SK-N-SH (cell line): ENCODE results near the gene SLC35A5. TPM values are rescaled to one million over a fixed set of nuclear protein-coding genes. Genes with fewer than 3 reads are reported as not detected.

Source experiments
- CTCF ChIA-PET: fragments of 300-600, 350-600 bp; formaldehyde crosslinking; extraction: SDS; loops from one replicate; lab custom pipeline; 2021; lab: Yijun Ruan, JAX
- POLR2A ChIA-PET: fragments of 350-600 bp; sonication (Branson Sonifier 250); formaldehyde crosslinking; extraction: SDS; loops from one replicate; lab custom pipeline; 2020; ENCODE audit warnings: antibody characterized with exemption, inconsistent platforms; lab: Yijun Ruan, JAX
- DNase-seq: peaks from one replicate; pipeline ENCODE4 v3.0.0; 2012
- H2AFZ ChIP-seq: fragments of 200-600 bp; sonication (generic); 2 replicates; pipeline ENCODE4 v1.8.1; 2016; ENCODE audit warnings: antibody characterized with exemption, mild to moderate bottlenecking, low read depth
- H3F3A ChIP-seq: fragments of 200-600 bp; sonication (generic); replicated peaks from 2 replicates; pipeline ENCODE3; 2016; ENCODE audit warnings: antibody characterized with exemption, mild to moderate bottlenecking; ENCODE audit not compliant: insufficient read depth
- H3K27ac ChIP-seq, 2 experiments: fragments of 200-500 bp in 1 of 2; fragments of 200-600 bp in 1 of 2; sonication (Bioruptor generic) in 1 of 2; sonication (generic), shearing (Covaris generic) in 1 of 2; 2 replicates each; pipeline versions ENCODE4 v1.5.1 to v1.6.1; 2014 to 2016; ENCODE audit warnings: low read depth in 2 of 2, inconsistent platforms in 1 of 2, low read length in 1 of 2, mild to moderate bottlenecking in 1 of 2, mixed read lengths in 1 of 2
- H3K27me3 ChIP-seq: fragments of 200-600 bp; sonication (generic), shearing (Covaris generic); 2 replicates; pipeline ENCODE4 v1.6.1; 2016; ENCODE audit warnings: mixed run types; ENCODE audit not compliant: insufficient read depth
- H3K36me3 ChIP-seq, 2 experiments: fragments of 200-500 bp in 1 of 2; fragments of 200-600 bp in 1 of 2; sonication (Bioruptor generic) in 1 of 2; sonication (generic) in 1 of 2; replicated peaks in 1 of 2; 2 replicates each; pipeline versions ENCODE3 to v1.5.1; 2014 to 2016; ENCODE audit warnings: low read length in 1 of 2, mild to moderate bottlenecking in 1 of 2; ENCODE audit not compliant: insufficient read depth in 2 of 2, control insufficient read depth in 1 of 2
- H3K4me1 ChIP-seq, 2 experiments: fragments of 200-500 bp in 1 of 2; fragments of 200-600 bp in 1 of 2; sonication (Bioruptor generic) in 1 of 2; sonication (generic), shearing (Covaris generic) in 1 of 2; 2 replicates each; pipeline versions ENCODE4 v1.5.1 to v1.6.1; 2014 to 2016; ENCODE audit warnings: low read depth in 1 of 2, low read length in 1 of 2, mixed run types in 1 of 2; ENCODE audit not compliant: insufficient read depth in 2 of 2, control insufficient read depth in 1 of 2
- H3K4me2 ChIP-seq: fragments of 200-600 bp; sonication (generic), shearing (Covaris generic); 2 replicates; pipeline ENCODE4 v1.6.1; 2017; ENCODE audit warnings: mixed run types
- H3K4me3 ChIP-seq, 2 experiments: fragments of 200-500 bp in 1 of 2; fragments of 200-600 bp in 1 of 2; sonication (Bioruptor generic) in 1 of 2; sonication (generic), shearing (Covaris generic) in 1 of 2; 2 replicates each; pipeline versions ENCODE4 v1.5.1 to v1.8.1; 2014 to 2016; ENCODE audit warnings: low read depth in 2 of 2, inconsistent platforms in 1 of 2, low read length in 1 of 2, mild to moderate bottlenecking in 1 of 2, mixed read lengths in 1 of 2, moderate library complexity in 1 of 2
- H3K79me2 ChIP-seq: fragments of 200-600 bp; sonication (generic); 2 replicates; pipeline ENCODE4 v1.8.1; 2017; ENCODE audit warnings: mild to moderate bottlenecking; ENCODE audit not compliant: insufficient read depth
- H3K9ac ChIP-seq: fragments of 200-600 bp; sonication (generic); 2 replicates; pipeline ENCODE4 v1.6.1; 2017; ENCODE audit warnings: mixed run types
- H3K9me2 ChIP-seq: fragments of 200-600 bp; sonication (generic); 2 replicates; pipeline ENCODE4 v1.6.1; 2017; ENCODE audit warnings: mixed run types
- H3K9me3 ChIP-seq: fragments of 200-600 bp; sonication (generic); 2 replicates; pipeline ENCODE4 v1.6.1; 2017; ENCODE audit warnings: mixed run types, mild to moderate bottlenecking, moderate library complexity
- H4K20me1 ChIP-seq: fragments of 200-600 bp; sonication (generic); 2 replicates; pipeline ENCODE4 v1.6.1; 2017; ENCODE audit warnings: mild to moderate bottlenecking, mixed run types; ENCODE audit not compliant: insufficient read depth
- CTCF ChIP-seq: fragments of 200-600 bp; sonication (generic); IDR thresholded peaks from 2 replicates; pipeline ENCODE4 v1.6.1; 2017; ENCODE audit warnings: antibody characterized with exemption, mild to moderate bottlenecking, moderate library complexity
- FOXM1 ChIP-seq: IDR thresholded peaks from 2 replicates; pipeline ENCODE4 v1.4.0; 2012; ENCODE audit warnings: low read depth, mild to moderate bottlenecking
- JUND ChIP-seq: IDR thresholded peaks from 2 replicates; pipeline ENCODE4 v1.4.0; 2012
- MXI1 ChIP-seq: IDR thresholded peaks from 2 replicates; pipeline ENCODE4 v1.6.1; 2012; ENCODE audit warnings: mild to moderate bottlenecking, low read depth, low read length, improper control_type of control experiment
- NFIC ChIP-seq: IDR thresholded peaks from 2 replicates; pipeline ENCODE4 v1.4.0; 2012; ENCODE audit warnings: borderline replicate concordance
- RAD21 ChIP-seq: IDR thresholded peaks from 2 replicates; pipeline ENCODE4 v1.6.1; 2012; ENCODE audit warnings: mild to moderate bottlenecking, low read length
- RFX5 ChIP-seq: IDR thresholded peaks from 2 replicates; pipeline ENCODE4 v1.6.1; 2012; ENCODE audit warnings: mild to moderate bottlenecking, improper control_type of control experiment, low read length
- SIN3A ChIP-seq: IDR thresholded peaks from 2 replicates; pipeline ENCODE4 v1.6.1; 2012; ENCODE audit warnings: low read depth, mild to moderate bottlenecking, low read length, moderate library complexity, borderline replicate concordance
- SMC3 ChIP-seq: IDR thresholded peaks from 2 replicates; pipeline ENCODE4 v1.6.1; 2012; ENCODE audit warnings: low read depth, low read length, improper control_type of control experiment
- USF1 ChIP-seq: IDR thresholded peaks from 2 replicates; pipeline ENCODE4 v1.4.0; 2012; ENCODE audit warnings: low read depth, borderline replicate concordance
- ZBTB33 ChIP-seq: IDR thresholded peaks from 2 replicates; pipeline ENCODE4 v1.4.0; 2012; ENCODE audit warnings: low read depth, borderline replicate concordance
- WGBS: methylation state at CpG from one replicate; pipeline ENCODE4 v1.1.6; 2017; ENCODE audit warnings: low lambda C conversion rate; 5-methylcytosine and 5-hydroxymethylcytosine counted together
- polyA plus RNA-seq, 3 experiments: library from polyadenylated mRNA; depleted of rRNA; stranded (reverse); fragments of >200 nt; gene quantifications; 2 replicates each; pipeline ENCODE4 v1.2.3, GENCODE V29; 2012
- TF ChIP-seq, protein P1 (sequence below): fragments of 150-350 bp; IDR thresholded peaks from 2 replicates; pipeline ENCODE4 v1.6.1; 2016; ENCODE audit warnings: mild to moderate bottlenecking, low read depth, low read length

Gene SLC35A5
- polyA plus RNA-seq, 1 of the 3 experiments (the other 2 are of a cell fraction): 16.0 TPM

- H2AFZ ChIP-seq: no peak overlapping the region
- H3K79me2 ChIP-seq: peaks cover 93% of the 10 kb centered on the region
- 50% methylated on average over 3 of the region's 3 CpGs for WGBS
- H3K9ac ChIP-seq: peak overlapping the region; percentile 4; the same call in 1 of the 2 replicates
- H4K20me1 ChIP-seq: peaks cover 16% of the 10 kb centered on the region
- no peak for DNase-seq
- peaks cover 19 to 35% of the 10 kb centered on the region in 2 experiments for H3K36me3 ChIP-seq
- H3K27me3 ChIP-seq: no peaks in the 10 kb centered on the region
- ChIA-PET CTCF (interaction anchor here (2.1 to 4.8 kb wide), 2 partner anchors 10 to 51 kb away, joined by 9 to 31 read pairs; no protein-coding TSS in a partner anchor), POLR2A (no interaction called here)
- TF ChIP-seq SMC3: no peak
- TF ChIP-seq FOXM1: no peak
- no peak for TF ChIP-seq SIN3A
- no peak for TF ChIP-seq USF1
- TF ChIP-seq RFX5: no peak
- TF ChIP-seq, protein P1, sequence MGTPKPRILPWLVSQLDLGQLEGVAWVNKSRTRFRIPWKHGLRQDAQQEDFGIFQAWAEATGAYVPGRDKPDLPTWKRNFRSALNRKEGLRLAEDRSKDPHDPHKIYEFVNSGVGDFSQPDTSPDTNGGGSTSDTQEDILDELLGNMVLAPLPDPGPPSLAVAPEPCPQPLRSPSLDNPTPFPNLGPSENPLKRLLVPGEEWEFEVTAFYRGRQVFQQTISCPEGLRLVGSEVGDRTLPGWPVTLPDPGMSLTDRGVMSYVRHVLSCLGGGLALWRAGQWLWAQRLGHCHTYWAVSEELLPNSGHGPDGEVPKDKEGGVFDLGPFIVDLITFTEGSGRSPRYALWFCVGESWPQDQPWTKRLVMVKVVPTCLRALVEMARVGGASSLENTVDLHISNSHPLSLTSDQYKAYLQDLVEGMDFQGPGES: no peak
- TF ChIP-seq JUND: no peak
- no peak for TF ChIP-seq CTCF
- TF ChIP-seq RAD21: no peak
- TF ChIP-seq ZBTB33: no peak
- TF ChIP-seq NFIC: no peak
- no peak for TF ChIP-seq MXI1
- H3K27ac ChIP-seq: peak overlapping the region; percentile 92 to 96; a peak in 2 of 4 replicates
- peak overlapping the region in 1 of 2 experiments; percentile 41; a peak in 1 of 4 replicates for H3K4me3 ChIP-seq
- H3K9me2 ChIP-seq: no peaks in the 10 kb centered on the region
- H3K4me2 ChIP-seq: peak overlapping the region; percentile 82
- H3F3A ChIP-seq: peaks cover 34% of the 10 kb centered on the region
- peaks cover 24 to 56% of the 10 kb centered on the region in 2 experiments; a peak in 3 of 4 replicates for H3K4me1 ChIP-seq
- H3K9me3 ChIP-seq: no peaks in the 10 kb centered on the region
Observed at GRCh38 chr3:112633191-112633590, 71.3 kb downstream of the SLC35A5 start.
